Measurements from ENCODE around the gene TECPR2.
"Not testable (repeated sequence)": the region's sequence is repeated elsewhere in the genome, so short reads cannot be mapped to it uniquely, and the experiment has no call there.

The TECPR2 gene

DNA sequence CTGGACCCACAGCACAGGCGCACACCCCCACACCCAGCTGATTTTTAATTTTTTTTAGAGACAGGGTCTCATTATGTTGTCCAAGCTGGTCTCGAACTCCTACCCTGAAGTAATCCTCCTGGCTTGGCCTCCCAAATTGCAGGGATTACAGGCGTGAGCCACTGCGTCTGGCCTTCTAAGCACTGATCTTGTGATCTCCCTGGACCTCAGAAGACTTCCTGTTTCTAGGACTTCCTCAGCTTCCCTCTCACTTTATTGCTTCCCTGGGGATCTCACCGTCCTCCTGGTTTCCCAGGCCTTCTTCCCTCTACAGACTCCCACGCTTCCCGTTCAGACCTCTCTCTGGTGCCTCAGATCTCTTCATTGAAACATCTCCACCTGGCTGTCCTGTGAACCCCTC lies 29.4 kb upstream of the TECPR2 start:
- DNase-seq: no peak

DNA sequence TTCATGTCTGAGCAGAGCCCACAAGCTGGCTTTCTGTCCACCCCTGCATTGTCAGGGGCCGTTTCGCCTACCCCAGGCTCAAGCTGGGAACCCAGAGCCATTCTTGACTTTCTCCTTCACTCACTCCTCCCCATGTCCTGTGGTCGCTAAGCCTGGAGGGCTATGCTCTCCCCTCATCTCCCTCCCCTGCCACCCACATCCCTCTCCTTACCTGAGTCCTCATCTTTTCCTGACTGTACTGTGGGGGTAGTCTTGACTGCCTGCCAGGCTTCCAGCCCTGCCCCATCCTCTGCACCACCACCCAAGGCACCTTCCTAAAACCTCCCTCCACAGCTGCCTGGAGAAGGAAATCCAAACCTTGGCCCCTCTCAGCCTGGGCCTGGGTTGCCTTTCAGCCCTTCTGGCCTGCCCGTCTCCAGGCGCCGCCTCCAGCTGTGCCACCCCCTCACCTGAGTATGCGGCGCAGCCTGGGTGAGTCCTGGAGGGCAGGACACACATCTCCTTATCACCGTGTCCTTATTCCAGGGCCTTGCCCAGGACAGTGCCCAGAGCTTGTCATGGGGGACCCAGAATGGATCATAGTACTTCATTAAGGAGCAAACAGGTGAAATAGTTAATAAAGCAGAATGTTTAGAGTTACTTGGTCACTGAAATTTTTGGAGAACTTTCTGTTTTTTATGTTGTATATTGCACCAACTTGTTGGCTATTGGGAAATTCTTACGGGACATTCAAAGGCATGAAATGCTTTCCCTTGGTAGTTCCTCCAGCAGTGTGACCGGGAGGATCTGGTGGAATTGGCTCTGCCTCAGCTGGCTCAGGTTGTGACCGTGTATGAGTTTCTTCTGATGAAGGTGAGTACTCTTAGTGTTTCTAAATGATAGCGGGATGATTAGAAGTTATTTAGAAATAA lies 28.7 kb upstream of the TECPR2 start:
- no peak for DNase-seq

DNA sequence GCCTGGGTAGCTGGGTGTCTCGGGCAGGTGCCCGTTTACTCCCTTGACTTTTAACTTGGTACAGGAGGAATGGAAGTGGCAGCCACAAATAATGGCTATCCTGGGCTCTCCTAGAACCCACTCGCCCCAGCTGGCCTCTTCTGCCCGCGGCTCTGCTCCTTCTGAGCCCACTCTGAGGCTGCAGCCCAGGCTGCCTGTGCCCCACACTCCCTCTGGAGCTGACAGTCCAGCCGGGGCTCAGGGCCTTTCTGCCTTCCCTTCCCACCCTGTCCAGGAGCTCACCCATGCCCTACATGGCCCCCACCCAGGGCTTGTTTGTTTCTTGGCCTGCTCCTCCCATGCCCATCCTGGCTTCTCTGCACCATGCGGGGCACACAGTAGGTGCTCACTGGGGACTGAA lies 27.6 kb upstream of the TECPR2 start:
- DNase-seq: no peak

DNA sequence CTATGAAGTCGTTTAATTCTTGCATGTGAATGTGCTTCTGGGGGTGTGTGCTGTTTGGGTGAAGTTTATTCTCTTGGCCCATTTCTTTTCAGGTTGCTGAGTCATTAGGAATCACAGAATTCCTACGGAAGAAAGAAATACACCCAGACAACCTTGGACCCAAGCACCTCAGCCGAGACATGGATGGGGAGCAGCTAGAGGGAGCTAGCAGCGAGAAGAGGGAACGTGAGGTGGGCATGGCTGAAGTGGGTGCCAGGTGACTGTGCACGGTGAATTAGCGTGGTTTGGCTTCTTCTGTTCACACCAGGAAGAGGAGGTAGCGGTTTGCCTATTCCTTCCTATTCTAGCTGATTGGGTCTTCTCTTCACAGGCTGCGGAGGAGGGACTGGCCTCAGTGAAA lies 24.0 kb upstream of the TECPR2 start:
- DNase-seq: no peak

DNA sequence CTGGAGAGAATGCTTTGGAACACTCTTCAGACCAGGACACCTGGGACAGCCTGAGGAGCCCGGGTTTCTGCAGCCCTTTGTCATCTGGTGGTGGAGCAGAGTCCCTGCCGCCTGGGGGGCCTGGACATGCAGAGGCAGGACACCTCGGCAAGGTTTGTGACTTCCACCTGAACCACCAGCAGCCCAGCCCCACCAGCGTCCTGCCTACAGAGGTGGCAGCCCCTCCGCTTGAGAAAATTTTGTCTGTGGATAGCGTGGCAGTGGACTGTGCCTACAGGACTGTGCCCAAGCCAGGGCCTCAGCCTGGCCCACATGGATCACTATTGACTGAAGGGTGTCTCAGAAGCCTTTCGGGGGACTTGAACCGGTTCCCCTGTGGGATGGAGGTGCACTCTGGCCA lies 21.2 kb upstream of the TECPR2 start:
- no peak for DNase-seq

DNA sequence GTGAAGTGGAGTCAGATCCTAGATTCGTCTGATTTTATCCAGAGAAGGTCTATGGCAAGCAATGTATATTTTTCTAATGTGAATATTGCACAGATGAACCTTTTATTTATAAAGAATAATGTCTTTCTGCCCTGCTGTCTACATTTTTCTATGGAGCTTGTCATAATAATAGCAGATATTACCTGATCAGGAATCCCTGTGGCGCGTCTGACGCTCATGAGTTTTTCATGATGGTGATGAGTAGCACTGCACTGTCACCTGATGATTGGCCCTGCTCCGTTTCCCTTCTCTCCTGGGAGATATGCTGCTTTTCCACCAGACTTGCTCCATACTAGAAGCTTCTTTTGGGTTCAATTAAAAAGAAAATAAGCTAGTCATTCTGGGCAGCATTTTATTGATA lies 20.5 kb upstream of the TECPR2 start:
- DNase-seq: no peak

DNA sequence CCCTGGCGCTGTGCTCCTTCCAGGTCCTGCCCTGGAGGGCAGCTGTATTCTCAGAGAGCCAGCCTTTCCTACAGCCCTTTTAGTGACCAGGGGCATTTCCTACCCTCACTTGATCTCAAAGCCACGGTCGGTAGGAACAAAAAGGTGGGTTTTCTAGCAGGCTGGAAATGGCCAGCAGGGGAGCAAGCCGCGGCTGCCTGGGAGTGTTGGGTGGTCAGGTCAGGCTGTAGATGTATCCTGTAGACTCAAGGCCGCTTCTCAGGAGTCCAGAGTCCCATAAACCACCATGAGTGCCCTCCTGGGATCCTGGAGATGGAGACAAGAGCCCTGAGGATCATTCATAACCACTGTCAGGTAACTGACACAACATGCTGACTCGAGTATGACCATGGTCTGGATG lies 18.7 kb upstream of the TECPR2 start:
- DNase-seq: no peak

DNA sequence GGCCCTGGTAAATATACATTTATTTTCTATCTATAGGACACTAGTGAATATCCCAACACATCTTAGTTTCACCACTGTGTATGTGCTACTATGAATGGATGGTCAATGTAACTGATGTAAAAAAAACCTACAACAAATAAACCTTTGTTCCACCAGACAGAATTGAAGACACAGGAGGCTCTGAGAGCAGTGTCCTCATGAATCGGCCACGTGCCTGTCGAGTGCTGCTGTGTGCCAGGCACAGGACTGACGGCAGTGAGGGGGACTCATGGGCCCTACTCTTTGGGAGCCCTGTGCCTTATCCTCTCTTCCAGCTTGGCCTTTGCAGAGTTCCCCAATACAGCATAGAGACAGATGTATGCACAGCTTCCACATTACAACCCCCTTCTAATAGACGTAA lies 18.3 kb upstream of the TECPR2 start:
- DNase-seq: no peak

DNA sequence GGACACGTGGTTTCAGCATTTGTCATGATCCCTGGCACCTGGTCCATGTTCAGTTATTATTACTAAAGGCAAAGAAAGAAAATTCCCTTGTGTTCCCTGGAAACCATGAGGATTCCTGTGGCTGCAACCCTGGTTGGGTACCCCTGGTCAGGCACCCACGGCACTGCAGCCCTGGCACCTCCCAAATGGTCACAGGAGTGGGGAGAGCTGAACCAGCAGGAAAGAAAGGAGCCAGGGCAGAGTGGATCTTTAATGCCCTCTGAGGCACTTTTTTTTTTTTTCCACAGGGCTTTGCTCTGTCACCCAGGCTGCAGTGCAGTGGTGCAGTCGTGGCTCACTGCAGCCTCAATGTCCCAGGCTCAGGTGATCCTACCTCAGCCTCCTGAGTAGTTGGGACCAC lies 17.5 kb upstream of the TECPR2 start:
- no peak for DNase-seq

DNA sequence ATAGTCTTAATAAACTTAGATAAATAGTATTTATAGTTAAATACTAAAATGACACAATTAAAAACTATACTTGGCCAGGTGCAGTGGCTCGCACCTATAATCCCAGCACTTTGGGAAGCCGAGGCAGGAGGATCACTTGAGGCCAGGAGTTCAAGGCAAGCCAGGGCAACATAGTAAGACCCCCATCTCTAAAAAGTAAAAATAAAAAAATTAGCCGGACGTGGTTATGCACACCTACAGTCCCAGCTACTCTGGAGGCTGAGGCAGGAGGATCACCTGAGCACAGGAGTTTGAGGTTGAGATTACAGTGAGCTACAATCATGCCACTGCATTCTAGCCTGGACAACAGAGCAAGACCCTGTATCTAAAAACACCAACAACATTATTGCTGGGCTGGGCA lies 16.1 kb upstream of the TECPR2 start:
- no peak for DNase-seq

DNA sequence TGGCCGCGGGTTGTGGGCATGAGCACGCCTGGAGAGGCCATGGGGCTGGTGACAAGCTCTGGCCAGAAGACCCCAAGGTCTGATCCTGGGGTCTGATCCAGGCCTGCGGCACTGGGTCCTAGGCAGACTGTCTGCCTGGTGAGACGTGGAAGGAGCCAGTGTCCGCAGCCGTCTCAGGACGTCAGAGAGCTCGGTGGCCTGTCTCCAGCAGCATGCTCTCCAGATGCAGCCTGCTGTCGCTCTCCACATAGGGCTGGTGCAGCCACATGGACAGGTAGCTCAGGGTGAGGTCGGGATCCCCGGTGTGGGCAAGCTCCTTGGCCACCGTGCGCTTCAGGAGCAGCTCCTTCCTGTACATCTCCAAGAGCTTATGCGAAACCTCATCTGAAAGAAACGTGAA lies 14.4 kb upstream of the TECPR2 start:
- DNase-seq: no peak

DNA sequence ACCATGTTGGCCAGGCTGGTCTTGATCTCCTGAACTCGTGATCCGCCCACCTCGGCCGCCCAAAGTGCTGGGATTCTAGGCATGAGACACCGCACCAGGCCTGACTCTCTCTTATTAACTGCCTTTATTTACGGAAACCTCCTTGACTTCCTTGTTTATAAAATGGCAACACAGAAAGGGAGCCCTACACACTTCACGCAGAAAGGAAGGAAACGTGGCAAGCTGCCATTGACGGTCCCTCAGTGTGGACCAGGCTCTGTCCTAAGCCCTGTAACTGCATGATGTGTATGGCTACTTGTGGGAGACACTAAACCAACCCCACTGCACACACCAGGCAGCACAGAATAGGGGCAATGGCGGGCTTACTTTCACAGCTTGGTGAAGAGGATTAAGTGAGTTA lies 11.7 kb upstream of the TECPR2 start:
- no peak for DNase-seq

DNA sequence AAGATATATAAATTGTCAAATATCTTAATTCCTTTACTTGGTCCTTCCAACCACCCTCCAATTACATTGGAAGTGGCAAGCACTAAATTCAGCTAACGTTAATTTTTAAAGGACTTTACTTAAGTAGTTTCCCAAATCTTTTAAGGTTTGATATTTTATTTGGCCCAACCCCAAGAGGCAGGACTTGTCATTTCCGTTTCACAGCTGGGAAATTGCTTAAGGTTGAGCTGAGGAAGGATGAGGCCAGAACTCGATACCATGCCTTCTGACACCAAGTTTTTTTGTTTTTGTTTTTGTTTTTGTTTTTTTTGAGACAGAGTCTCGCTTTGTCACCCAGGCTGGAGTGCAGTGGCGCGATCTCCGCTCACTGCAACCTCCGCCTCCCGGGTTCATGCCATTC lies 11.1 kb upstream of the TECPR2 start:
- not testable (repeated sequence) for DNase-seq

DNA sequence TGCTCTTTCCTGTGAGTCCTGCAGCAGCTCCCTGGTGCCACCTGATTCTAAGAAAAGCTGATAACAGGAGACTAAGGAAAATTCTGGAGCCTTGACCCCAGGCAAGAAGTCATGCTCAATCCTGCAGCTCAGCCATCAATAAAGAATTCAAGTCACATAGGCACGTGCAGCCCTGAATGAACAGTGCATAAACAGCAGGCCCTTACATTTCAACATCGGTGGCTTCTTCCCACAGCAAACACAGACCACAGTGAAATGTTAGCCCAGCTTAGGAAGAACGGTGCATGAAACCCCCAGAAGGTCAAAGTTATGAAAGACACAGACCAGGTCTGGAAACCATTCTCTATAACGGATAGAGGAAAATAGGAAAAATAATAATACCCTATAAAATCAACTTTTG lies 10.5 kb upstream of the TECPR2 start:
- DNase-seq: no peak

DNA sequence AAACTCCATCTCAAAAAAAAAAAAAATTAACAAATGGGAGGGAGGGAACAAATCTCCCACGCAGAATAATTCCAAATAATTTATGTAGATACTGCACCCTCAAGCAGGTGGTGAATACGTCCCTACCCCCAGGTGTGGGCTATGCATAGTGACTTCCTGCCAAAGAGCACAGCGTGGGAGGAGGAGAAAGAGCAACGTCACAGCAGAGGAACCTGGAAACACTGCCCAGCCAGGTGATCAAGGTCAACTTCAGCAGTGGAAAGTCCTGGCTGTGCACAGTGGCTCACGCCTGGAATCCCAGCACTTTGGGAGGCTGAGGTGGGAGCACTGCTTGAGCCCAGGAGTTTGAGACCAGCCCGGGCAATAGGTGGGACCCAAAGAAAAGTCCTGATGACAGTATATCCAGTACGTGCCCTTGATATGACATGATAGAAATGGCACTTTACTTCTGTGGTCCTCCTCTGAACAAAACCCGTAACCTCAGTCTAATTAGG lies 9.6 kb upstream of the TECPR2 start:
- no peak for DNase-seq

DNA sequence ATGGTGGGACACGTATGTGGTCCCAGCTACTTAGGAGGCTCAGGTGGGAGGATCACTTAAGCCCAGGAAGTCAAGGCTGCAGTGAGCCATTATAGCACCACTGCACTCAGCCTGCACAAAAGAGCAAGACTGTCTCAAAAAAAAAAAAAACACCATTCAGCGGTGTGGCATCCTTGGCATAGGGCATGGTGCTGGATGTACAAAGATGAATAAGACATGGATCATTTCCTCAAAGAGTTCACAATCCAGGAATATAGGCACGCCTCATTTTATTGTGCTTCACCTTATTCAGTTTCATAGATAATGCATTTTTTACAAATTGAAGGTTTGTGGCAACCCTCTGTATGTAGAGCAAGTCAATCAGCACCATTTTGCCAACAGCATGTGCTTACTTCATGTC lies 6.5 kb upstream of the TECPR2 start:
- no peak for DNase-seq

DNA sequence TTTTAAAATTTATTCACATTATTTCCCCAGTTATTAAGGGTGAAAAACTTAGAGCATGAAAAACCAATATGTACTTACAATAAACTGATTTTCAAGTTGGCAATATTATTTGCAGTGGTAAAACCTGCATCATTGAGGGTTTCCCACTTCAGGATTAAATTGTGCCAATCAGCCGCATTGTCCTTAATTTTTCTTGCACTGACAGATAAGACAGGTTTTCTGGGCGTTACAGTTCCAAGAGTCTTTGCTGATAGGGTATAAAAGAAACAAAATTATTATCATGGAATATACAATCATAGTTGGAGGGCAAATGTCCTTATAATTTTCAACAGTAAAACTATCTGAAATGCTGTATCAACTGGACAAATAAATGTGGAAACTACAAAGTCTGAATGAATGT lies 3.4 kb upstream of the TECPR2 start:
- no peak for DNase-seq

DNA sequence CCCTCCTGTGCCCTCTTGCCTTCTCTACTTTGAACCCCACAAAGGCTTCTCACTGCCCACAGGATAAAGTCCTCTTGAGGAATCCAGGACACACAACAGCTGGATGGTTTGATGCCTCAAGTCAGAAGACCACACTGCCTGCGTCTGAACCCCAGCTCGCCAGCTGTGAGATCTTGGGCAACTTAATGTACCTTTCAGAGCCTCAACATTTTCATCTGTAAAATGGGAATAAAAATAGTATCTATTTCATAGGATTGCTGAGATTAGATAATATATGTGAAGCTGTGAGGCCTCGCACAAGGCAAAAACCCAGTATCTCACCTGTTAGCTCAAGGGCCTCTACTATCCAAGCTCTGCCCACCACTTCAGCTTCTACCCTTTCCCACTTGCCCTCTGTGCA lies 2.4 kb upstream of the TECPR2 start:
- no peak for DNase-seq

DNA sequence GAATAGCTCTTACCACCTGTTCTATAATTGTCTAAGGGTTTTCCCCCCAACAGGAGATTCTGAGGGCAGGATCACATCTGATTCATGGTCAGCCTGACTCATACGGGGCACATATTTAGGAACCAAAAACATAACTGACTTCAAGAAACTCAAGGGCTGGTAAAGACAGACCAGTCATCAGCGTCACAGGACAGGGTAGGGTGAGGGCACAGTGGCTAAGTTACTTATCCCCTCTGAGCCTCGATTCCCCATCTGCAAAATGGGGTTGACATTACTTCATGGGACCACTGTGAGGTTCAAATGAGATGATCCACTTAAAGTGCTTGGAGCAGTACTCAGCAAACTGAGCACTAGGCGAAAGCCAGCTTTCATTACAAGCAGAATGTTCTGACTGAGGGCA lies 657 bp upstream of the TECPR2 start:
- DNase-seq: no peak

DNA sequence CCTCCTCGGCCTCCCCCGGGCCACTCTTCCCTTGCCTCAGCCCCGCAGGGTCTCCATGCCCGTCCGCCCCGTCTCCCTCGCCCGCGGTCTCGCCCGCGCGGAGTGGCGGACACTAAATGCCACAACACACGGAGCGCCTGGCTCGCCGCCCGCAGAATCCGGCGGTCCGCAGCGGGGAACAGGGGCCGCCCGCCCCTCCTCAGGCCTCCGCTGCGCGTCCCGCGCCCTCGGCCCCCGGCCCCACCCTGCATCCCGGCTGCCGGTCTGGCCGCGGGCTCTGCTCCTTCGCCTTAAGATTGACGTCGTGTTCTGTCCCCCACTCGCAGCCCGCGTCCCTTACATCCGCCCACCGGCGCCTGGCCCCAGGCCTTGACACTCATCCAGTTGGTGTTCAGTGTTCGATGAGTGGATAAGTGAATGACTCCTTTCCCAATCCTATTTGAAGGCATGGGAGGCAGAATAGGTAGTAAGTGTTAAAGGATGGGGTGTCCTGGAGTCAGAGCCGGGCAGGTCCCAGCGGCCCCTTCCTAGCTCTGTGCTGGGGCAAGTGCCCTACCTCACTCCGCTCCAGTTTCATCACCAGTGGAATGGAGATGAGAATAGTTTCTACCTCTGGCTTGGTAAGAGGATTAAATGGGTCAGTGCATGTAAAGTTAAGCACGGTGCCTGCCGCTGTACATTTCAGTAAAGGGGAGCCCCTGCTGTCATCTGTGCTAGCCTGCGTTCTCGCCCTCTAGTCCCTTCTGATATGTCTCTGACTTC lies 622 bp downstream of the TECPR2 start:
- no peak for DNase-seq

DNA sequence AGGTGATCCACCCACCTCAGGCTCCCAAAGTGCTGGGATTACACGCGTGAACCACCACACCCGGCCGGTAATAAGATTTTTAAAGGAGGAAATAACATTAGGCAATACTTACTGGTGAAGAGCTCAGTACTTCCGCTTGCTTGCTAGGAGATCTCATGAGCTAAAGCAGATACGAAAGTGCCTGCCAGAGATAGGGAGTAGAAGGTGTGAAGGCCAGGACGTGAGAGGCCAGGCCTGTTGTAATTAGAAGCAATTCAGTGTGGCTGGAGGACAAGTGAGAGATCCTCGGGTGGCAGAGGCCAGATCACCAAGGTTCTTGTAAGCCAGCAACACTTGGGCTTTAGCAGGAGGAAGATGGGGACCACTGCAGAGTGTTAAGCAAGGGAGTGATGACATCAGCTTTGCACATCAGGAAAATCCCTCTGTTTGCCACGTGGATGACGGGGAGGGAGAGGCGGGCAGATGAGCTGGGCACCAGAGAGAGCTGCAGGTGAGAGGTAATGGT lies 7.6 kb downstream of the TECPR2 start:
- no peak for DNase-seq

DNA sequence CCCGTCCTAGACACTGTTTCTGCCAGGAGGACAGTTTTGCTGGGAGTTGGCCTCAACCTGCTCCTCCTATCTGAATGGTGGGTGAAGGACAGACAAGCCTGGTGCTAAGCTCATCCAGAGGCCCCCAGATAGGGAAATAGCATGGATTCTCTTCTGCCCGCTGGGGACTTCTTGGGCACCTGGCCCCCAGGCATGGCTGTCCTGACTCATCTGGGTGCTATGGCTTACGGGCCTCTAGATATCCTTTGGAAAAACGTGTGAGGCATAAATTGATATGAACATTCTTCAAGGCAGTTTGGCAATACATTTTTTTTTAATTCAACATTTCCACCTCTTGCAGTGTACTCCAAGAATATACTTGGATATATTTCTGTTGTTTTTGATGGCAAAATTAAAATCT lies 8.6 kb downstream of the TECPR2 start:
- DNase-seq: no peak

DNA sequence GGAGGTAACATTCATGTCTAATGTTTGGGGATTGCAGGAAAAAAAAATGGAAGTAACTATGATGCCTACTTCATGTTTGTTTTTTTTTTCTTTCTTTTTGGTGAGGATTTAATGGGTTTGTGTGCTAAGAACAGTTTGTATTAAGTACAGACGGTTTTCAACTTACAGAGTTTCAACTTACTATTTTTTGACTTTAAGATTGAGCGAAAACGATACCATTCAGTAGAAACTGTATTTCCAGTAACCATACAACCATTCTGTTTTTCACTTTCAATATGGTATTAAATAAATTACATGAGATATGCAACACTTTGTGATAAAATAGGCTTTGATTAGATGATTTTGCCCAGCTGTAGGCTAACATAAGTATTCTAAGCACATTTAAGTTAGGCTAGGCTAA lies 10.4 kb downstream of the TECPR2 start:
- no peak for DNase-seq

DNA sequence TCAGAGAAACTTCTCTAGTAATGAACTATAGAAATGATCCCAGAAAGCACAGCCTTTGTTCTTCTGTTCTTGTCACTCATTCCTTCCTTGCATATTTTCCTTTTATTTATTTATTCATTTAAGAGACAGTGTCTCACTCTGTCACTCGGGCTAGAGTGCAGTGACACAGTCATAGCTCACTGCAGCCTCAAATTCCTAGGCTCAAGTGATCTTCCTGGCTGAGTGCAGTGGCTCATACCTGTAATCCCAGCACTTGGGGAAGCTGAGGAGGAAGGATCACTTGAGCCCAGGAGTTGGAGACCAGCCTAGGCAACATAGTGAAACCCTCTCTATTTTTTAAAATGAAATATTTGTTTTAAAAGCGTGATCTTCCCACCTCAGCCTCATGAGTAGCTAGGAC lies 11.5 kb downstream of the TECPR2 start:
- DNase-seq: no peak

All from cortex of kidney (tissue), 1 donor.